ENCODE results near the gene DUSP22. TPM values are rescaled to one million over a fixed set of nuclear protein-coding genes. Genes with fewer than 3 reads are reported as not detected.

The DUSP22 gene
- total and polyA plus RNA-seq, 2 of the 8 experiments (the other 6 are each of a cell fraction or from before 2014, with no cell fraction given): 15.5 to 32.4 TPM

- TF ChIP-seq ATF2 (IDR thresholded peaks at IDR 0.05; ENCODE audit: low read length) (no peak), EZH2 (IDR thresholded peaks at IDR 0.05; ENCODE audit: low read depth, low read length, severe bottlenecking) (no peak), POLR2AphosphoS5 (IDR thresholded peaks at IDR 0.05; ENCODE audit: low read depth, low read length) (no peak), TAF7 (optimal IDR thresholded peaks at IDR 0.05; ENCODE audit: borderline replicate concordance, low read depth, low read length) (no peak)
Measured at GRCh38 chr6:257774-258173, 34.5 kb upstream of the DUSP22 start (continued).
